Vagina (tissue), 2 donors: ENCODE measurements around the gene RUNX3. TPM values are rescaled to one million over a fixed set of nuclear protein-coding genes. Genes with fewer than 3 reads are reported as not detected.

Experiments
- DNase-seq, 2 donors: peaks; one replicate each; pipeline ENCODE4 v3.0.0-alpha.2; 2017; ENCODE audit errors: extremely low spot score in 2 of 2
- H3K27ac ChIP-seq: fragments of 200-600 bp; sonication (generic); one replicate; pipeline ENCODE4 v1.5.1; 2019
- H3K27me3 ChIP-seq: fragments of 200-600 bp; sonication (generic); one replicate; pipeline ENCODE4 v1.5.1; 2019
- H3K36me3 ChIP-seq, 2 donors: fragments of 200-600 bp; sonication (generic); one replicate each; pipeline ENCODE4 v1.5.1; 2017 to 2019
- H3K4me1 ChIP-seq: fragments of 200-600 bp; sonication (generic); one replicate; pipeline ENCODE4 v1.5.1; 2019
- H3K4me3 ChIP-seq, 2 donors: fragments of 200-600 bp; sonication (generic); 1 replicate in 1 of 2; 2 replicates in 1 of 2; pipeline ENCODE4 v1.5.1; 2016 to 2019
- H3K9me3 ChIP-seq: fragments of 200-600 bp; sonication (generic); one replicate; pipeline ENCODE4 v1.5.1; 2019
- CTCF ChIP-seq, 3 experiments: fragments of 450-650 bp in 2 of 3; fragments of 200-600 bp in 1 of 3; sonication (generic) in 1 of 3; IDR thresholded peaks; one replicate each; pipeline ENCODE4 v1.5.1; 2017 to 2019; ENCODE audit warnings: antibody characterized with exemption in 3 of 3, mild to moderate bottlenecking in 2 of 3, moderate library complexity in 2 of 3
- POLR2A ChIP-seq, 2 donors: fragments of 450-650 bp; IDR thresholded peaks; one replicate each; pipeline ENCODE4 v1.6.1; 2017; ENCODE audit warnings: antibody characterized with exemption in 2 of 2, mild to moderate bottlenecking in 2 of 2, moderate library complexity in 2 of 2
- POLR2AphosphoS5 ChIP-seq, 2 donors: sonication (generic); formaldehyde crosslinking; IDR thresholded peaks; one replicate each; pipeline ENCODE4 v1.9.0; 2017; ENCODE audit warnings: antibody characterized with exemption in 2 of 2, mild to moderate bottlenecking in 2 of 2, low read depth in 1 of 2; ENCODE audit not compliant: insufficient read depth in 1 of 2
- intact Hi-C: fragments of 100-400 bp; cut with DNase I; formaldehyde crosslinking; loops from one replicate; pipeline ENCODE4 v1.15.1; 2023
- total RNA-seq: library from RNA; depleted of rRNA; stranded (reverse); fragments of >200 nt; gene quantifications from one replicate; pipeline ENCODE4 v1.2.3, GENCODE V29; 2016

RUNX3 gene
- total RNA-seq, 1 donor from 2014 or later = 4.2 TPM

- no peaks in the 10 kb centered on the region for H3K27me3 ChIP-seq
- H3K9me3 ChIP-seq = no peaks in the 10 kb centered on the region
- intact Hi-C loops = no loop called here
- no peak overlapping the region for H3K27ac ChIP-seq
- H3K4me1 ChIP-seq = no peaks in the 10 kb centered on the region
- H3K4me3 ChIP-seq = no peak overlapping the region
- DNase-seq = no peak
- no peaks in the 10 kb centered on the region for H3K36me3 ChIP-seq
- no peak for TF ChIP-seq CTCF (IDR thresholded peaks at IDR 0.05)
- TF ChIP-seq POLR2AphosphoS5 (IDR thresholded peaks at IDR 0.05; ENCODE audit: insufficient read depth in 1 of 2, low read depth in 1 of 2) = no peak
- no peak for TF ChIP-seq POLR2A (IDR thresholded peaks at IDR 0.05)
These were observed 28.9 kb upstream of the RUNX3 start for GRCh38 chr1:24958766-24959622.

DNA sequence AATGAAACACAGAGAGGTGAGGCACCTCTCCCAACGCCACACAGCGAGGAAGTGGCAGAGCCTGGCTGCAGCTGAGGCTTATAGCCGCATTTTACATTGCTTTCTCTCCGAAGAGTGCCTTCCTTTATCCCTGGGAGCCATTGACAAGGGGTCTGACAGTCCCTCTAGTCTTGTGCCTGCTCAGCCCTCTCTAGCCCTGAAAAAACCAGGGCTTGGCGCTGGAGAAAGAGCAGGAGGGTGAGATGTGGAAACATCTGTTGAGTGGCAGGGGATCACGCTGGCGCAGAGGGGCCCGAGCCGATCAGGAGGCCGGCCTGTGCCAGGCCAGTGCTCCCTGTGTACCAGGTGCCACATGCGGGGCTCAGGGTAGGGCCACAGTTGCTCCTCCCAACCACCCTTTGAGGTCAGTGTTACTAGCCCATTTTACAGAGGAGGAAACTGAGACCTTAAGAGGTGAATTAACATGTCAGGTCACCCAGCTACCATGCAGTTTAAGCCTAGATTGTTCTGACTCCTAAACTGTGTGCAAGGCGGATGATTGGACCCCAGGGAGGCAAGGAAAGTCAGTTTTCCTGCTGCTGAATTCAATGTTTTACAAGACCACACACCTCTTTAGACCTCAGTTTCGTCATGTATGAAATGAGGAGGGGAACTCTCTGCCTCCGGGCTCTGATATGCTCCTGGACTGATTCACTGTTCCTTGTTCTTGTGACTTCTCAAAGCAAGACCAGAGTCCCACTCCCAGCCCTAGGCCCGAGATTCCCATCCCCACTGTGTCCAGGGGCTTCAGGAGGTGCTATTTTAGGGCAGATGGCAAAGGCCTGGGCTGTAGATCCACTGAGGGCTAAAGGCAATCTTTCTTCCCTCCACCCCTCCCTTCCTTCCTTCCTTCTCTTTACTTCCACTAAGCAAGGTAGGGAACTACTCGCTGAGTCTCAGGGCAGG lies 28.0 kb upstream of the RUNX3 start:
- H3K27me3 ChIP-seq = no peaks in the 10 kb centered on the region

DNA sequence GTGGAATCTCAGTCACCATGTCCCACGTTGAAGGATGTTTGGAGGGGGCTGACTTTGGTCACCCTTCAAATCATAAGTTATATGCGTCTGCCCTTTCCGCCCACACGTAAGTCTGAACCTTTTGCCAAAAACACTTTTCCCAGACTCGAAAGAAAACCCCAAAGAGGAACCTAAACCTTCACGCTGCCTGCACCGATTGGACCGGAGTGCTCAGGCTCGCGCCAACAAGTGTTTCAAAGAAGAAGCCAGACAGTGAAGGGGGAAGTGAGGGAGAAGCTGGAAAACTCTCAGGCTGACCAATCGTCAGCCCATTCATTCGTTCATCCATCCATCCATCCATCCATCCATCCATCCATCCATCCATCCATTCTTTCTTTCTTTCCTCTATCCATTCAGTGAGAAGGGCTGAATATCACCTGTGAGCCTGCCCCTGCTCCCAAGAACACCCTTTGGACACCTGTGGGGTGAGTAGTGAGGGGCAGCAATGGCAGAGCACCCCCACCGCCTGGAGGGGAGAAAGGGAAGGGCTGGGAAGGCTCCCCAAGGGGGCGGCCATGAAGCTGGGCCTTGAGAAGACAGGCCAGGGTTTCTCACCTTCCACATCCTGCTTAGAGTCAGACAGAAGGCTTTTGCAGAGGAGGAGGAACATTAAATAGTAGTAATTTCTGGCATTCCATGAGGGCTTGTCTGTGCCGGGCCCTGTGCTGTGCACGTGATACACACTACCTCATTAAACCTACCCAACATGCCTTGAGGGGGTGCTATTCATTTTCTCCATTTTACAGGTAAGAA lies 27.1 kb upstream of the RUNX3 start:
- Histone ChIP-seq H3K27ac (no peak overlapping the region), H3K4me3 (no peak overlapping the region), H3K4me1 (no peaks in the 10 kb centered on the region), H3K27me3 (no peaks in the 10 kb centered on the region), H3K9me3 (no peaks in the 10 kb centered on the region), H3K36me3 (no peaks in the 10 kb centered on the region)
- TF ChIP-seq CTCF (IDR thresholded peaks at IDR 0.05) = no peak
- TF ChIP-seq POLR2AphosphoS5 (IDR thresholded peaks at IDR 0.05; ENCODE audit: insufficient read depth in 1 of 2, low read depth in 1 of 2) = no peak
- TF ChIP-seq POLR2A (IDR thresholded peaks at IDR 0.05) = no peak
- no peak for DNase-seq
- intact Hi-C loops = no loop called here

More for the DNA sequence above, 28.0 kb upstream of the RUNX3 start:
- TF ChIP-seq POLR2A (IDR thresholded peaks at IDR 0.05) (no peak), POLR2AphosphoS5 (IDR thresholded peaks at IDR 0.05; ENCODE audit: insufficient read depth in 1 of 2, low read depth in 1 of 2) (no peak), CTCF (IDR thresholded peaks at IDR 0.05) (no peak)
- no peaks in the 10 kb centered on the region for H3K36me3 ChIP-seq
- H3K4me1 ChIP-seq = no peaks in the 10 kb centered on the region
- H3K27ac ChIP-seq = no peak overlapping the region
- no peaks in the 10 kb centered on the region for H3K9me3 ChIP-seq
- intact Hi-C loops = no loop called here
- H3K4me3 ChIP-seq = no peak overlapping the region
- DNase-seq = no peak

GRCh38 chr1:24955779-24956365 lies 25.8 kb upstream of the RUNX3 start:
- intact Hi-C loops = no loop called here
- Histone ChIP-seq H3K27ac (no peak overlapping the region), H3K4me3 (no peak overlapping the region), H3K9me3 (no peaks in the 10 kb centered on the region), H3K27me3 (no peaks in the 10 kb centered on the region), H3K4me1 (no peaks in the 10 kb centered on the region), H3K36me3 (no peaks in the 10 kb centered on the region)
- TF ChIP-seq POLR2A (IDR thresholded peaks at IDR 0.05) (no peak), CTCF (IDR thresholded peaks at IDR 0.05) (no peak), POLR2AphosphoS5 (IDR thresholded peaks at IDR 0.05; ENCODE audit: insufficient read depth in 1 of 2, low read depth in 1 of 2) (no peak)
- no peak for DNase-seq
